ENCODE data around the gene PREP.

The PREP gene

DNA sequence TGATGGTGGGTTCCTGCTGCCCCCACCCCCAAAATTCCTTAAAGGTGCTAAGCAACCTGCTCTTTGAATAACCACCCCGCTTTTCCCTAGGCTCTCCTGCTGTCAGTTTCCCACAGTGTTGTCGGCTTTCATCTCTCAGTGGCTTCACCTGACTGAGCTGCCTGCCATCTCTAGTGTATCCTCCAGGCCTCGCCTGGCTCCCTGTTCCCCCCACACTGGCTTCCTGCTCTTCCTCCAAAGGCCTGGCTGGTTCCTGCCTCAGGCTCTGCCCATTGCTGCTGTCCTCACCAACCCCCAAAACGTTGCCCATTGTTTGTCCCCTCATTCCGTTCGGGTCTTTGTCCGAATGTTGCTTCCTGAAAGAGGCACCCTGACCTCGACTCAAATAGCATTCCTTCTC is 129.3 kb downstream of the PREP start:
- H2BK15ac ChIP-seq (replicated peaks; ENCODE audit: low read depth), result no peak overlapping the region
- H3K36me3 ChIP-seq (ENCODE audit: control insufficient read depth, insufficient read depth, low read length), result peaks cover 7% of the 10 kb centered on the region
- H3K56ac ChIP-seq (ENCODE audit: low read length), result no peak overlapping the region
- no peak overlapping the region for H4K5ac ChIP-seq (ENCODE audit: low read length)
- H3K23ac ChIP-seq (ENCODE audit: low read length), result no peak overlapping the region
- H3K4ac ChIP-seq (ENCODE audit: low read depth, low read length), result no peak overlapping the region
- H4K8ac ChIP-seq (ENCODE audit: low read depth, low read length), result no peak overlapping the region
- no peak for DNase-seq
- no peaks in the 10 kb centered on the region for H3K79me1 ChIP-seq (ENCODE audit: low read length)
- H3K79me2 ChIP-seq (ENCODE audit: control insufficient read depth, insufficient read depth, low read length), result no peaks in the 10 kb centered on the region
- no peaks in the 10 kb centered on the region for H3K27me3 ChIP-seq (ENCODE audit: insufficient read depth, low read length, poor library complexity)
- no peak overlapping the region for H2AK5ac ChIP-seq (ENCODE audit: low read length)
- no peak overlapping the region for H3K9ac ChIP-seq (ENCODE audit: low read length)
- H3K18ac ChIP-seq (ENCODE audit: low read length), result no peak overlapping the region
- no peak overlapping the region for H3K4me3 ChIP-seq (ENCODE audit: low read length)
- no peaks in the 10 kb centered on the region for H3K4me1 ChIP-seq (ENCODE audit: control insufficient read depth, low read depth, low read length)
- no peak overlapping the region for H2BK120ac ChIP-seq (ENCODE audit: low read depth, low read length)
- no CpG with 5 or more reads among the region's 8 CpGs for WGBS (ENCODE audit: extremely low coverage, insufficient coverage, low lambda C conversion rate)
- H3K27ac ChIP-seq (ENCODE audit: low read depth, low read length), result no peak overlapping the region
- H2BK5ac ChIP-seq (ENCODE audit: low read length), result no peak overlapping the region
- H3K4me2 ChIP-seq (ENCODE audit: low read length), result no peak overlapping the region

- peak; percentile 44 for DNase-seq
- Histone ChIP-seq H3K36me3 (ENCODE audit: control insufficient read depth, insufficient read depth, low read length) (peaks cover 3% of the 10 kb centered on the region), H3K56ac (ENCODE audit: low read length) (no peak overlapping the region), H3K79me1 (ENCODE audit: low read length) (no peaks in the 10 kb centered on the region), H3K4me2 (ENCODE audit: low read length) (no peak overlapping the region), H3K27me3 (ENCODE audit: insufficient read depth, low read length, poor library complexity) (no peaks in the 10 kb centered on the region), H3K79me2 (ENCODE audit: control insufficient read depth, insufficient read depth, low read length) (no peaks in the 10 kb centered on the region), H3K4me3 (ENCODE audit: low read length) (no peak overlapping the region), H2BK120ac (ENCODE audit: low read depth, low read length) (no peak overlapping the region), H3K4me1 (ENCODE audit: control insufficient read depth, low read depth, low read length) (no peaks in the 10 kb centered on the region), H3K4ac (ENCODE audit: low read depth, low read length) (no peak overlapping the region), H3K9ac (ENCODE audit: low read length) (no peak overlapping the region), H3K27ac (ENCODE audit: low read depth, low read length) (no peak overlapping the region), H3K18ac (ENCODE audit: low read length) (no peak overlapping the region), H2BK15ac (replicated peaks; ENCODE audit: low read depth) (no peak overlapping the region), H3K23ac (ENCODE audit: low read length) (no peak overlapping the region), H2BK5ac (ENCODE audit: low read length) (no peak overlapping the region), H4K5ac (ENCODE audit: low read length) (no peak overlapping the region), H2AK5ac (ENCODE audit: low read length) (no peak overlapping the region), H4K8ac (ENCODE audit: low read depth, low read length) (no peak overlapping the region)
- WGBS (ENCODE audit: extremely low coverage, insufficient coverage, low lambda C conversion rate), result no CpG with 5 or more reads among the region's 6 CpGs
These were observed 130.1 kb downstream of the PREP start for GRCh38 chr6:105272786-105273185.

DNA sequence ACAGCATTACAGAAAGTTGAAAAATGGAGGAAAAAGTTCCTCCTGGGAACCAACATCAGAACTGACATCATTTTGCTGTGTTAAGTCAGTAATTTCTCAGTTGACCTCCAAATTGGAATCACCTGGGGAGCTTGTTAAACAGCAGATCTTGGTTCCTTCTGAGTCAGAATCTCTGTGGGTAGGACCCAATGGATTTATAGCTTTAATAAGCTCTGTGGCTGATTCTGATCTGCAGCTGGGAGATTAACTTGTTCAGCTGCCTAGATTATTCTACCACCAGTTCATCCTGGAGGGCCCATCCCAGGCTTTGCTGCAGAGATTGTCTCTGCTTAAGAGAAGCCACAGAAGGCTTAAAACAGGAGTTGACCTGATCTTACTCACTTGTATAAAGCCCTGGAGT is 132.4 kb downstream of the PREP start:
- no peak overlapping the region for H3K4ac ChIP-seq (ENCODE audit: low read depth, low read length)
- no peaks in the 10 kb centered on the region for H3K4me1 ChIP-seq (ENCODE audit: control insufficient read depth, low read depth, low read length)
- no peaks in the 10 kb centered on the region for H3K79me1 ChIP-seq (ENCODE audit: low read length)

DNA sequence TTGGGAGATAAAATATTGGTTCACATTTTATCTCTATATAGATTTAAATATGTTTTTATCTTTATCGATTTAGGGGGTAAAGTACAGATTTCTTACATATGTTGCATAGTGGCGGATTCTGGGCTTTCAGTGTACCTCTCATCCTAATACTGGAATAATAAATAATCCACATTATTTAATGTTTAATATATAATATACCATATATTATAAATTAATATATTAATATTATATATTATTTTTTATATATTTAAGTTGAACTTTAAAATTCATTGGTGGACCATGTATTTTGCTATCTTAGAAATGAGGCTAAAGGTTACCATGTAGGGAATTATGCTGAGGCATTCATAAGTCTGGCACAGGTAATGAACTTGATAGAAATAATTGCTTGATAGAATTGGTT is 133.5 kb downstream of the PREP start:
- no peak for DNase-seq
- no peaks in the 10 kb centered on the region for H3K4me1 ChIP-seq (ENCODE audit: control insufficient read depth, low read depth, low read length)
- H2BK15ac ChIP-seq (replicated peaks; ENCODE audit: low read depth), result no peak overlapping the region
- no peak overlapping the region for H3K4me3 ChIP-seq (ENCODE audit: low read length)
- H3K27ac ChIP-seq (ENCODE audit: low read depth, low read length), result no peak overlapping the region
- H3K4me2 ChIP-seq (ENCODE audit: low read length), result no peak overlapping the region
- H3K18ac ChIP-seq (ENCODE audit: low read length), result no peak overlapping the region
- H2AK5ac ChIP-seq (ENCODE audit: low read length), result no peak overlapping the region
- H3K79me2 ChIP-seq (ENCODE audit: control insufficient read depth, insufficient read depth, low read length), result no peaks in the 10 kb centered on the region
- H3K79me1 ChIP-seq (ENCODE audit: low read length), result no peaks in the 10 kb centered on the region
- H2BK5ac ChIP-seq (ENCODE audit: low read length), result no peak overlapping the region
- no peak overlapping the region for H3K56ac ChIP-seq (ENCODE audit: low read length)
- H4K5ac ChIP-seq (ENCODE audit: low read length), result no peak overlapping the region
- H4K8ac ChIP-seq (ENCODE audit: low read depth, low read length), result no peak overlapping the region
- H3K27me3 ChIP-seq (ENCODE audit: insufficient read depth, low read length, poor library complexity), result no peaks in the 10 kb centered on the region
- no peak overlapping the region for H2BK120ac ChIP-seq (ENCODE audit: low read depth, low read length)
- H3K4ac ChIP-seq (ENCODE audit: low read depth, low read length), result no peak overlapping the region
- H3K23ac ChIP-seq (ENCODE audit: low read length), result no peak overlapping the region
- no peak overlapping the region for H3K9ac ChIP-seq (ENCODE audit: low read length)
- WGBS (ENCODE audit: extremely low coverage, insufficient coverage, low lambda C conversion rate), result no CpG with 5 or more reads among the region's 2 CpGs
- no peaks in the 10 kb centered on the region for H3K36me3 ChIP-seq (ENCODE audit: control insufficient read depth, insufficient read depth, low read length)

More for the DNA sequence above, 132.4 kb downstream of the PREP start:
- DNase-seq, result no peak
- no peak overlapping the region for H2BK15ac ChIP-seq (replicated peaks; ENCODE audit: low read depth)
- H2BK5ac ChIP-seq (ENCODE audit: low read length), result no peak overlapping the region
- no peak overlapping the region for H3K9ac ChIP-seq (ENCODE audit: low read length)
- H3K23ac ChIP-seq (ENCODE audit: low read length), result no peak overlapping the region
- no peak overlapping the region for H2AK5ac ChIP-seq (ENCODE audit: low read length)
- H3K36me3 ChIP-seq (ENCODE audit: control insufficient read depth, insufficient read depth, low read length), result peaks cover under 1% of the 10 kb centered on the region
- H3K79me2 ChIP-seq (ENCODE audit: control insufficient read depth, insufficient read depth, low read length), result no peaks in the 10 kb centered on the region
- no peak overlapping the region for H3K4me3 ChIP-seq (ENCODE audit: low read length)
- no peak overlapping the region for H4K5ac ChIP-seq (ENCODE audit: low read length)
- no peak overlapping the region for H3K27ac ChIP-seq (ENCODE audit: low read depth, low read length)
- H3K4me2 ChIP-seq (ENCODE audit: low read length), result no peak overlapping the region
- no peak overlapping the region for H3K56ac ChIP-seq (ENCODE audit: low read length)
- H3K27me3 ChIP-seq (ENCODE audit: insufficient read depth, low read length, poor library complexity), result no peaks in the 10 kb centered on the region
- no peak overlapping the region for H4K8ac ChIP-seq (ENCODE audit: low read depth, low read length)
- H3K18ac ChIP-seq (ENCODE audit: low read length), result no peak overlapping the region
- H2BK120ac ChIP-seq (ENCODE audit: low read depth, low read length), result no peak overlapping the region

GRCh38 chr6:105263685-105264610 is 138.9 kb downstream of the PREP start:
- no peak overlapping the region for H2BK120ac ChIP-seq (ENCODE audit: low read depth, low read length)
- no peak overlapping the region for H4K5ac ChIP-seq (ENCODE audit: low read length)
- H3K18ac ChIP-seq (ENCODE audit: low read length), result no peak overlapping the region
- H2BK5ac ChIP-seq (ENCODE audit: low read length), result no peak overlapping the region
- H3K79me1 ChIP-seq (ENCODE audit: low read length), result no peaks in the 10 kb centered on the region
- no peak overlapping the region for H3K27ac ChIP-seq (ENCODE audit: low read depth, low read length)
- H3K27me3 ChIP-seq (ENCODE audit: insufficient read depth, low read length, poor library complexity), result no peaks in the 10 kb centered on the region
- no peak overlapping the region for H3K4ac ChIP-seq (ENCODE audit: low read depth, low read length)
- WGBS (ENCODE audit: extremely low coverage, insufficient coverage, low lambda C conversion rate), result no CpG with 5 or more reads among the region's 6 CpGs
- H3K23ac ChIP-seq (ENCODE audit: low read length), result no peak overlapping the region
- no peaks in the 10 kb centered on the region for H3K4me1 ChIP-seq (ENCODE audit: control insufficient read depth, low read depth, low read length)
- DNase-seq, result no peak
- H4K8ac ChIP-seq (ENCODE audit: low read depth, low read length), result no peak overlapping the region
- no peak overlapping the region for H2AK5ac ChIP-seq (ENCODE audit: low read length)
- H3K56ac ChIP-seq (ENCODE audit: low read length), result no peak overlapping the region
- no peaks in the 10 kb centered on the region for H3K79me2 ChIP-seq (ENCODE audit: control insufficient read depth, insufficient read depth, low read length)
- no peak overlapping the region for H3K4me3 ChIP-seq (ENCODE audit: low read length)
- H3K4me2 ChIP-seq (ENCODE audit: low read length), result no peak overlapping the region
- H3K9ac ChIP-seq (ENCODE audit: low read length), result no peak overlapping the region
- H2BK15ac ChIP-seq (replicated peaks; ENCODE audit: low read depth), result no peak overlapping the region
- no peaks in the 10 kb centered on the region for H3K36me3 ChIP-seq (ENCODE audit: control insufficient read depth, insufficient read depth, low read length)

Measured in mesendoderm (in vitro differentiated cells).